HL-60 (cell line): ENCODE measurements around the gene OPRL1.
A peak's percentile ranks its signal among the peaks of the same experiment; 100 is the strongest.
"Not testable (repeated sequence)": the region's sequence is repeated elsewhere in the genome, so short reads cannot be mapped to it uniquely, and the experiment has no call there.

Source experiments
- DNase-seq, 2 experiments: peaks; one replicate each; pipeline ENCODE4 v3.0.0-alpha.2; 2010 to 2020; ENCODE audit warnings: low read depth in 1 of 2, low spot score in 1 of 2
- H3K27ac ChIP-seq: fragments of 250-450 bp; sonication (Bioruptor Pico); replicated peaks from 2 replicates; pipeline ENCODE4 v1.5.1; 2020; ENCODE audit warnings: mild to moderate bottlenecking, moderate library complexity
- H3K27me3 ChIP-seq: fragments of 250-450 bp; sonication (Bioruptor Pico); 2 replicates; pipeline ENCODE4 v1.5.1; 2021; ENCODE audit warnings: mild to moderate bottlenecking, moderate library complexity; ENCODE audit not compliant: insufficient read depth, poor library complexity, severe bottlenecking
- H3K4me3 ChIP-seq: replicated peaks from 2 replicates; pipeline ENCODE4 v1.5.1; 2011; ENCODE audit warnings: mild to moderate bottlenecking, control low read depth, low read length; ENCODE audit not compliant: insufficient read depth
- CTCF ChIP-seq: IDR thresholded peaks from one replicate; pipeline ENCODE4 v1.5.1; 2011; ENCODE audit warnings: low read length, control low read depth, inconsistent platforms; ENCODE audit not compliant: insufficient read depth
- GABPA ChIP-seq: IDR thresholded peaks from 2 replicates; pipeline ENCODE4 v1.6.1; 2012; ENCODE audit warnings: low read depth
- POLR2AphosphoS5 ChIP-seq: IDR thresholded peaks from 2 replicates; pipeline ENCODE4 v1.6.1; 2012; ENCODE audit warnings: low read depth
- REST ChIP-seq: IDR thresholded peaks from 2 replicates; pipeline ENCODE4 v1.6.1; 2012; ENCODE audit warnings: low read depth; ENCODE audit not compliant: insufficient replicate concordance
- SPI1 ChIP-seq: IDR thresholded peaks from 2 replicates; pipeline ENCODE4 v1.6.1; 2012; ENCODE audit warnings: low read depth, mild to moderate bottlenecking, borderline replicate concordance

The OPRL1 gene

GRCh38 chr20:64084685-64085152, 4.8 kb downstream of the OPRL1 start:
- H3K27me3 ChIP-seq: no peaks in the 10 kb centered on the region
- no peak for TF ChIP-seq REST
- no peak for TF ChIP-seq POLR2AphosphoS5
- TF ChIP-seq CTCF: no peak
- no peak for TF ChIP-seq GABPA
- TF ChIP-seq SPI1: no peak
- peak overlapping the region; percentile 9; the same call in 1 of the 2 replicates for H3K27ac ChIP-seq
- no peak for DNase-seq
- H3K4me3 ChIP-seq: no peak overlapping the region

GRCh38 chr20:64086801-64087200, 6.9 kb downstream of the OPRL1 start:
- Histone ChIP-seq H3K27me3 (no peaks in the 10 kb centered on the region), H3K27ac (no peak overlapping the region), H3K4me3 (no peak overlapping the region)
- DNase-seq: no peak
- TF ChIP-seq CTCF (no peak), POLR2AphosphoS5 (no peak), REST (no peak), GABPA (no peak), SPI1 (no peak)

GRCh38 chr20:64087226-64087825, 7.4 kb downstream of the OPRL1 start:
- not testable (repeated sequence) for H3K27me3 ChIP-seq, H3K4me3 ChIP-seq, H3K27ac ChIP-seq, DNase-seq

- H3K27ac ChIP-seq, H3K27me3 ChIP-seq, DNase-seq, H3K4me3 ChIP-seq: not testable (repeated sequence)
These were observed 8.7 kb downstream of the OPRL1 start for GRCh38 chr20:64088586-64088985.

GRCh38 chr20:64090165-64090564, 10.3 kb downstream of the OPRL1 start:
- no peak overlapping the region for H3K27ac ChIP-seq
- no peak overlapping the region for H3K4me3 ChIP-seq
- no peaks in the 10 kb centered on the region for H3K27me3 ChIP-seq
- DNase-seq: no peak
- TF ChIP-seq GABPA: no peak
- no peak for TF ChIP-seq REST
- TF ChIP-seq POLR2AphosphoS5: no peak
- no peak for TF ChIP-seq SPI1
- no peak for TF ChIP-seq CTCF
